ENCODE measurements around the gene CSNK1D.

Gene CSNK1D

GRCh38 chr17:82238472-82239201 is 34.9 kb downstream of the CSNK1D start:
- DNase-seq (ENCODE audit: low read depth) = peak; percentile 95

GRCh38 chr17:82237746-82238471 is 35.6 kb downstream of the CSNK1D start:
- no peak for DNase-seq (ENCODE audit: low read depth)

- DNase-seq (ENCODE audit: low read depth) = peak; percentile 11
Observed at GRCh38 chr17:82237083-82237745, 36.3 kb downstream of the CSNK1D start.

- peak; percentile 57 for DNase-seq (ENCODE audit: low read depth)
Observed at GRCh38 chr17:82236142-82236971, 37.1 kb downstream of the CSNK1D start.

- no peak for DNase-seq (ENCODE audit: low read depth)
Observed at GRCh38 chr17:82235775-82236141, 37.7 kb downstream of the CSNK1D start.

GRCh38 chr17:82235056-82235774 is 38.3 kb downstream of the CSNK1D start:
- no peak for DNase-seq (ENCODE audit: low read depth)

GRCh38 chr17:82234211-82235055 is 39.1 kb downstream of the CSNK1D start:
- peak; percentile 10 for DNase-seq (ENCODE audit: low read depth)

GRCh38 chr17:82232876-82233785 is 40.4 kb downstream of the CSNK1D start:
- no peak for DNase-seq (ENCODE audit: low read depth)

- no peak for DNase-seq (ENCODE audit: low read depth)
Observed at GRCh38 chr17:82232322-82232820, 41.1 kb downstream of the CSNK1D start.

GRCh38 chr17:82231562-82232321 is 41.8 kb downstream of the CSNK1D start:
- peak; percentile 79 for DNase-seq (ENCODE audit: low read depth)

- no peak for DNase-seq (ENCODE audit: low read depth)
Observed at GRCh38 chr17:82231312-82231561, 42.3 kb downstream of the CSNK1D start.

- peak; percentile 91 for DNase-seq (ENCODE audit: low read depth)
Observed at GRCh38 chr17:82230609-82231311, 42.7 kb downstream of the CSNK1D start.

GRCh38 chr17:82229698-82230608 is 43.5 kb downstream of the CSNK1D start:
- peak; percentile 38 for DNase-seq (ENCODE audit: low read depth)

GRCh38 chr17:82228842-82229697 is 44.4 kb downstream of the CSNK1D start, which contains the start of gene SLC16A3:
Gene SLC16A3 (plus strand): TSS chr17:82229042. CDS start chr17:82236009, 6,967 bp downstream.
- DNase-seq (ENCODE audit: low read depth) = peak; percentile 84

GRCh38 chr17:82228278-82228841 is 45.1 kb downstream of the CSNK1D start:
- DNase-seq (ENCODE audit: low read depth) = peak; percentile 30

All from EH (cell line).